NCI-H128 (cell line): ENCODE results near the gene PRSS27.

Source experiments
- DNase-seq: peaks from one replicate; lab custom pipeline; 2025; ENCODE audit not compliant: unreplicated experiment; lab: John Stamatoyannopoulos, UW

Gene PRSS27

GRCh38 chr16:2720064-2720457 is at the start of gene PRSS27:
Gene PRSS27, minus strand, starts transcription at chr16:2720224. Its CDS starts 64 bp downstream, at chr16:2720160.
- no peak for DNase-seq

- DNase-seq = no peak
Measured at GRCh38 chr16:2769675-2770056, 49.6 kb upstream of the PRSS27 start.

- no peak for DNase-seq
Measured at GRCh38 chr16:2769100-2769529, 49.1 kb upstream of the PRSS27 start.

GRCh38 chr16:2768403-2769089 is 48.5 kb upstream of the PRSS27 start:
- DNase-seq = no peak

GRCh38 chr16:2767891-2768290 is 47.9 kb upstream of the PRSS27 start:
- DNase-seq = no peak

GRCh38 chr16:2767140-2767731 is 47.2 kb upstream of the PRSS27 start:
- no peak for DNase-seq

- DNase-seq = no peak
Measured at GRCh38 chr16:2766430-2767139, 46.6 kb upstream of the PRSS27 start.

GRCh38 chr16:2765462-2766404 is 45.7 kb upstream of the PRSS27 start:
- no peak for DNase-seq

GRCh38 chr16:2764718-2765117 is 44.7 kb upstream of the PRSS27 start:
- no peak for DNase-seq

GRCh38 chr16:2763173-2763572 is 43.1 kb upstream of the PRSS27 start:
- DNase-seq = no peak

- no peak for DNase-seq
Measured at GRCh38 chr16:2762711-2763110, 42.7 kb upstream of the PRSS27 start.

- no peak for DNase-seq
Measured at GRCh38 chr16:2761886-2762583, 42.0 kb upstream of the PRSS27 start.

- no peak for DNase-seq
Measured at GRCh38 chr16:2761472-2761871, 41.4 kb upstream of the PRSS27 start.

- no peak for DNase-seq
Measured at GRCh38 chr16:2757344-2757743, 37.3 kb upstream of the PRSS27 start.

- DNase-seq = no peak
Measured at GRCh38 chr16:2756288-2757015, 36.4 kb upstream of the PRSS27 start.

GRCh38 chr16:2755158-2755557 is 35.1 kb upstream of the PRSS27 start:
- DNase-seq = no peak

GRCh38 chr16:2753733-2754020 is 33.7 kb upstream of the PRSS27 start:
- DNase-seq = no peak

GRCh38 chr16:2752850-2753732 is 33.1 kb upstream of the PRSS27 start:
- DNase-seq = peak; percentile 11
